ENCODE data around the gene ZCCHC9.

GRCh38 chr5:81297531-81297930 is 3.9 kb upstream of the ZCCHC9 start:
- TF ChIP-seq CTCF (IDR thresholded peaks at IDR 0.05) (no peak), POLR2AphosphoS5 (IDR thresholded peaks at IDR 0.05) (no peak)
